ENCODE data around the gene A2M.

Gene A2M

GRCh38 chr12:9120487-9121184 is 4.9 kb upstream of the A2M start:
- no peak for TF ChIP-seq ZNF843 (tag by site-specific recombination; IDR thresholded peaks at IDR 0.05)
- TF ChIP-seq ZNF747 (tag by site-specific recombination; IDR thresholded peaks at IDR 0.05) = no peak
- no peak for TF ChIP-seq ZNF639 (tag by site-specific recombination; IDR thresholded peaks at IDR 0.05)
- TF ChIP-seq ZNF2 (tag by site-specific recombination; IDR thresholded peaks at IDR 0.05) = no peak
- TF ChIP-seq ZNF548 (tag by site-specific recombination; IDR thresholded peaks at IDR 0.05) = no peak
- no peak for TF ChIP-seq ZNF302 (tag by site-specific recombination; IDR thresholded peaks at IDR 0.05; ENCODE audit: low read depth)
- TF ChIP-seq IKZF3 (tag by site-specific recombination; IDR thresholded peaks at IDR 0.05) = no peak
- TF ChIP-seq ZNF580 (tag by site-specific recombination; IDR thresholded peaks at IDR 0.05) = no peak
- no peak for TF ChIP-seq OSR2 (tag by site-specific recombination; IDR thresholded peaks at IDR 0.05)
- no peak for TF ChIP-seq GLI4 (tag by site-specific recombination; IDR thresholded peaks at IDR 0.05)
- TF ChIP-seq ATF2 (tag by site-specific recombination; IDR thresholded peaks at IDR 0.05; ENCODE audit: low read depth) = no peak
- no peak for TF ChIP-seq ZNF530 (tag by site-specific recombination; IDR thresholded peaks at IDR 0.05; ENCODE audit: low read depth)
- no peak for TF ChIP-seq HOXC10 (CRISPR knock-in tag; IDR thresholded peaks at IDR 0.05)
- no peak for TF ChIP-seq ZNF449 (tag by site-specific recombination; IDR thresholded peaks at IDR 0.05)
- no peak for TF ChIP-seq ZNF664 (tag by site-specific recombination; IDR thresholded peaks at IDR 0.05)
- no peak overlapping the region for H3K27ac ChIP-seq (ENCODE audit: extremely low read depth, low read depth, low read length)
- H3K4me3 ChIP-seq (ENCODE audit: low read depth, low read length) = no peak overlapping the region
- H3K9me3 ChIP-seq (ENCODE audit: control insufficient read depth, insufficient read depth, low read depth, low read length) = no peaks in the 10 kb centered on the region
- ChIA-PET CTCF (interaction anchor here (0.6 kb wide), 1 partner anchor 209 kb away, joined by 5 read pairs; no protein-coding TSS in a partner anchor), POLR2A (no interaction called here)
- no peaks in the 10 kb centered on the region for H3K4me1 ChIP-seq (ENCODE audit: control insufficient read depth, insufficient read depth, low read length)
- H3K36me3 ChIP-seq (ENCODE audit: control insufficient read depth in 2 of 2, insufficient read depth in 1 of 2, low read length in 2 of 2) = no peaks in the 10 kb centered on the region

GRCh38 chr12:9118158-9118557 is 2.4 kb upstream of the A2M start:
- ChIA-PET POLR2A (no interaction called here), CTCF (interaction anchor here (1.9 kb wide), 1 partner anchor 212 kb away, joined by 4 read pairs; no protein-coding TSS in a partner anchor)
- H3K9me3 ChIP-seq (ENCODE audit: control insufficient read depth, insufficient read depth, low read depth, low read length) = no peaks in the 10 kb centered on the region
- H3K36me3 ChIP-seq (ENCODE audit: control insufficient read depth in 2 of 2, insufficient read depth in 1 of 2, low read length in 2 of 2) = no peaks in the 10 kb centered on the region
- H3K4me1 ChIP-seq (ENCODE audit: control insufficient read depth, insufficient read depth, low read length) = no peaks in the 10 kb centered on the region
- H3K27ac ChIP-seq (ENCODE audit: extremely low read depth, low read depth, low read length) = no peak overlapping the region
- no peak overlapping the region for H3K4me3 ChIP-seq (ENCODE audit: low read depth, low read length)
- TF ChIP-seq ZNF776 (tag by site-specific recombination; IDR thresholded peaks at IDR 0.05; ENCODE audit: borderline replicate concordance) (no peak), PATZ1 (tag by site-specific recombination; IDR thresholded peaks at IDR 0.05) (no peak), SP2 (tag by site-specific recombination; IDR thresholded peaks at IDR 0.05) (no peak), ZNF223 (tag by site-specific recombination; IDR thresholded peaks at IDR 0.05) (no peak), ZNF76 (tag by site-specific recombination; IDR thresholded peaks at IDR 0.05; ENCODE audit: borderline replicate concordance, low read depth) (no peak), SCRT2 (tag by site-specific recombination; IDR thresholded peaks at IDR 0.05) (no peak), ZNF621 (tag by site-specific recombination; IDR thresholded peaks at IDR 0.05) (no peak), ZNF792 (tag by site-specific recombination; IDR thresholded peaks at IDR 0.05) (no peak), GLIS1 (tag by site-specific recombination; IDR thresholded peaks at IDR 0.05) (no peak), ZBTB8A (tag by site-specific recombination; IDR thresholded peaks at IDR 0.05) (no peak), ZNF600 (tag by site-specific recombination; IDR thresholded peaks at IDR 0.05) (no peak), ZNF777 (tag by site-specific recombination; IDR thresholded peaks at IDR 0.05; ENCODE audit: borderline replicate concordance) (no peak), ZNF560 (tag by site-specific recombination; IDR thresholded peaks at IDR 0.05; ENCODE audit: borderline replicate concordance) (no peak), ZSCAN18 (tag by site-specific recombination; IDR thresholded peaks at IDR 0.05) (no peak)

Data from HEK293 (cell line).